HG02884 (cell line): ENCODE data around the gene TMEM175.
"Not testable (repeated sequence)": the region's sequence is repeated elsewhere in the genome, so short reads cannot be mapped to it uniquely, and the experiment has no call there.

ENCODE experiments used
- ATAC-seq: cut with Tn5 transposase; IDR thresholded peaks from one replicate; pipeline ENCODE4 v1.9.1; 2021; ENCODE audit warnings: mild to moderate bottlenecking, moderate library complexity; ENCODE audit not compliant: unreplicated experiment

The TMEM175 gene

DNA sequence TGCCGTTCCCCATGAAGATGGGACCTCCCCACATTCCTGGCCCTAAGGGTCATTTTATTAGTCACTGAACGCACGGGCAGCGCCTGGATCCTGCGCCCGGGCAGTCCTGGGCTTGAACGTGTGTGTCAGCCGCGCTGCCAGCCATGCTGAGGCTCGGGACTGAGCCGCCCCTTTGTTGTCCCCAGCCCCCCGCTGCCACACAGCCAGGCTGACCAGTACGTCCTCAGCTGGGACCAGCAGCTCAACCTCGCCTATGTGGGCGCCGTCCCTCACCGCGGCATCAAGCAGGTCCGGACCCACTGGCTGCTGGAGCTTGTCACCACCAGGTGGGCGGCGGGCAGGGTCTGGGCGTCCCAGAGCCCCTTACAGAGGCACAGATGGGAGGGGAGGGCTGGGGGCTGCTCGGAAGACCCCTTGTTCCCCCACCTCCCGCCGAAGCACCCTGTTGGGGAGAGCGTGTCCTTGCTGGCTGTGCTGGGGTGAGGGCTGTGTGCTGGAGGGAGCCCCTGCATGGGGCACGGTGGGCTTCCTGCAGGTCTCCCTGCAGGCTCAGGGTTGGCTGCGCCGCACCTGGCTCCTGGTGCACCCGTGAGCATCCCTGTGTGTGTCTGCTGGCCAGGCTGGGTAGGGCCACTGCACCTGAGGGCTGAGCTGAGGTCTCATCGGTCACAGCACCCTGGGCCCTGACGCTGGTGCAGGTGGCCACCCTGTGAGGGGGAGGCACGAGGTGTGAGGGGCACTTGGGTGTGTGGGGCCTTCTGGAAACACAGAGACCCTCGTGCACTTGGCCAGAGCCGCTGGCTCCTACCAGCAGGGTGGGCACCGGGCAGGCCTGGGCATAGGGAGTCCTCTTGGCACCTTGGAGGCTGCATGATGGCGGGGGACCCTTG, 55.6 kb downstream of the TMEM175 start:
- ATAC-seq = no peak

DNA sequence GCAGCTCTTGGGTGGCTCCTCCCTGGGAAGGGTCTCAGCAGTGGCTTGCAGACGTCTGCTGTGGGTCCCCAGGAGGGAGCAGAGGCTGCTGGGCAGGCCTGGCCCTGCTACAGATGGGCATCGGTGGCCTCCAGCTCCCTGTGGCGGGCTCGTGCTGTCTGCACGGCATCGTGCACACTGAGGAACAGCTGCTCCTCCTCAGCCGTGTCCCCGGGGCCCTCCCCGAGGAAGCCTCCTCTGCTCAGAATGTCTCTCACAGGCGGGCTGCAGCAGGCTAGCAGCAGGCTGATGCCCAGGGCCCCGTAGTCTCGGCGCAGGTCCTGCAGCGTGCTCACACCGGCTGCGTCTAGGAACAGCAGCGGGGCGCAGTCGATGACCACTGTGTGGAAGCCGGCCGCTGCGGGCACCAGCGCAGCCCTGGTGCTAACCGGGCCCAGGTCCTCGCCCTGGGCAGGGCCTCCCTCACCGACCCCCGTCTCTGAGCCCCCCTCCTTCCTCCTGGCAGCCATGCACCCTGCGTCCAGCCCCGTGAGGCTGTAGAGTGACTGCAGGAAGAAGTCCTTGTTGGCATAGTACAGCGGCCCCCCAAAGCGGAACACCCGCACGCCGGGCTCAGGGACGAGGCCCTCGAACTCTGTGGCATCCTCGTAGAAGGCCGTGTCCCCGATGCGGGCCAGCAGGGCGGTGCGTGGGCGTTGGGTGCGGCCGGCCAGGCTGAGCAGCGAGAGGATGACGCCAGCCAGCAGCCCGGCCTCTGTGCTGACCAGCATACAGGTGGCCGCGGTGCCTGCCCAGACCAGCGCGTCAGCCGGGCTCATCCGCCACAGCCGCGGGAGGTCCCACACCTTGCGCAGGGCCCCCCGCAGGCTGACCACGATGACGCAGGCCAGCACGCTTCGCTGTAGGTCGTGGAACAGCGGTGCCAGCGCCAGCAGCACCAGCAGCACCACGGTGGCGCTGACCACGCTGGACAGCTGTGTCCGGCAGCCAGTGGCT, 56.8 kb downstream of the TMEM175 start:
- no peak for ATAC-seq

DNA sequence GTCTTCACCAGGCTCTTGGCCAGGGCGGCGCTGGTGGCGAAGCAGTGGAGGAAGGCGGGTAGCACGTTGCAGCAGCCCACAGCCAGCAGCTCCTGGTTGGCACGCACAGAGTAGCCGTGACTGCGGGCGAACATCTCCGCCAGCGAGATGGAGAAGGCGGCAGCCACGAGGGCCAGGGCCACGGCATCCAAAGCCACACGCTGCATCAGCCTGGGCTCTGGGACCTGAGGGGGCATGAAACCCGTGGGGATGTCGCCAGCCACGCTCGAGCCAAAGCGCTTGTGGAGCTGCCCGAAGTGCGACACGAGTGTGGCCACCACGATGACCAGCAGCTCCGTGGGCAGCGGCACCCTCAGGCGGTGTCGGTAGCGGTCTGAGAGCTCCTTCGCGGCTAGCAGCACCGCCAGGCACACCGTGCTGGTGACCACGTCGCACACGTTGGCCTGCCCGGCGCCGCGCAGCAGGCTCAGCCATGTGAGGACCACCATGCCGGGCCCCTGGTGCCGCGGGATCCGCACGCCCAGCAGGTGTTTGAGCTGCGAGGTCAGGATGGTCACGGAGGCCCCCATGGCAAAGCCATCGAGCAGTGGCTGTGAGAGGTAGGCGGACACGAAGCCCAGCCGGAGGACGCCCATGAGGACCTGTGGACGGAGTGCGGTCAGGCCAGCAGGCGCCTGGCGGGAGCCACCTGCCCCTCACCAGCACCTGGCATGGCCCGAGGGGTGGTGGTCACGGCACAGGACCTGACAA, 57.6 kb downstream of the TMEM175 start:
- no peak for ATAC-seq

DNA sequence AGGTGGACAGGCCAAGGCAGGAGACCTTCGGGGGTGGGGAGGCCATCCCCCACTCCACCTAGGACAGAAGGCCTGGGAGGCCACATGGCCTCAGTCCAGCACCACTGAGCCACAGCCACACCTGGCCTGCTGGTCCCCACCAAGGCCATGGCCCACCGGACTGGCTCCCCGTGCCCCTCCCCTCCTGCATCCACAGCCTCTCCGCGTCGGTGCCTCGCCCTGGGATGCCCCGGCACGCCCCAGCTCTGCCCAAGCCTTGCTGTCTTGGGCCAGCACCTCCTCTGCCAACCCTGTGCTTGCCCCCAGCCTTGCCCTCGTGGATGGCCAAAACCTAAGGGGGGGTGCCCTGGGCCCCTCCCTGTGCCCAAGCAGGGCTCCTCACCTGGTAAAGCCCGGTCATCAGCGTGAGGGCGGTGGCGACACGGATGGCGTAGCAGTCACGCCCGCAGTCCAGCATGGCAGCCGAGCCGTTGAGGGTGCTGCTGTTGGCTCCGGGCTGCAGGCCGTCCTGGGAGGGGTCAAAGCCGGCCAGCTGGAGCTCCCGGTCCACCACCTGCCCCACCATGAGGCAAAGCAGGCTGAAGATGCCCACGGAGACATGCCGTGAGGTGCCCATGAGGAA, 58.6 kb downstream of the TMEM175 start:
- no peak for ATAC-seq

DNA sequence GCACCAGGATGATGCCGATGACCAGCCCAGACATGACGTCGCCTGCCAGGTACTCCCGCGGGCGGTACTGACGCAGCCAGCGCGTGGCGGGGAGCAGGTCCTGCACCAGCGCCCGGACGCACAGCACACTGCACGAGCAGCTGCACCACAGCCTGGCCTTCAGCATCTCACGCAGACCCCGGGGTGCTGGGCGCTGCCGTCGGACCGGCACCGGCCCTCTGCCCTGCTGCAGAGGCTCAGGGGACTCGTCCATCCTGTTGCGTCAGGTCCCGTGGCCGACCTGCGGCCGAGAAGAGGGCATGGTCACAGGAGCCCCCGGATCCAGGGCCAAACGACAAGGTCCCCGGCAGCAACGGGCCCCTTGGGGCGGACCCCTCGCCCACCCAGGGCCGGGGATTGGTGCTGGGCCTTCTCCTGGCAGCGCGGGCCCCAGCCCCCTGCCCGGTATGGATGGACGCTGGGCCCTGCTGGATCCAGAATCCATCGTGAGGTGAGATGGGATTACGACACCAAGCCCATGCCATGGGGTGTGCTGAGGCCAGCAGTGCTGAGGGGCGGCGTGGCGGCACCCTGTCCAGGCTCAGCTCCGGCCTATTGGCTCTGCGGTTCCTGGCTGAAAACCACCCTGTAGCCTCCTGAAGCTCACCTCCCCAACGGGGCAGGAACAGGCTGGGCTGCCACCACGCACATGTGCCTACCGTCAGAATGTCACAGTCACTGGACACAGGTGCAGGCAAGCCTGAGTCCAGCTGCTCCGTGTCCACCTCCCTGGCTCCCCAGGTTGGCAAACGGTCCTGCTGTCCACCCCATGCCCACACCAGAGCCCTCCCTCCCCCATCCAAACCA, 59.4 kb downstream of the TMEM175 start:
- ATAC-seq = no peak

DNA sequence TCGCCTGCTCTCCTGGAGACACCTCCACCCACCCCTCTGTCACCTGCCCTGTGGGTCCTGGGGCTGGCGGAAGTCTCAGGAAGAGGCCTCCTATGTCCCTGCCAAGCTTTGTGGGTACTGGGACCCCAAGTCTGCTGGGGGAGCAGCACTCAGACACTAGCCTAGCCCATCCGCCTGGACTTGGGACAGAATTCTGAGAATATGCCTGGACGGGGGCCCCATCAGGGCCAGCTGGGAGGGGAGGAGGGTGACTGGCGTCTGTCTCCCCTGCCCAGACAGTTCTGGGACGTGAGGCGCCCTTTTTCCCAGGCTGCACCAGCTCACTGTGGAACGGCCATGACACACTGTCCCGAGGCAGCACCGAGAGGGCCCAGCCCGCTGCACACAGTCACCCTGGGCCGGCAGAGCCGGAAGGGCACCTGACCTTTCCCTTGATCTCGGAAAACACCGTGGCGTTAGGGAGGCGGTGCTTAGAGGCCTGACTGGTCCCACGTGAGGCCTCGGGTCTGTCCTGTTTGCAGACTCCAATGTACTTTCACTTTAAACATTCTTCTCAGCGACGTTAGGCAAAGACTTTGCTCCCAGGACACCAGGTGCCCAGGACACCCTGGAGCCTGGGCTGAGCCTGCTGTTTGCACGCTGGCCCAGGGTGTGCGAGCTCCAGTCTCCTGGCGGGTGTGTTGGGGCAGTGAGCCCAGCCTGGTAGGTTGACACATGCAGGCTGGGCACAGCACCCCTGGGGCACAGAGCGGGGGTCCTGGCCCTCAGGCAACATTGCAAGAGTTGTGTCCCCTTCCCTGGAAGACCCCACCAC, 60.2 kb downstream of the TMEM175 start:
- no peak for ATAC-seq

DNA sequence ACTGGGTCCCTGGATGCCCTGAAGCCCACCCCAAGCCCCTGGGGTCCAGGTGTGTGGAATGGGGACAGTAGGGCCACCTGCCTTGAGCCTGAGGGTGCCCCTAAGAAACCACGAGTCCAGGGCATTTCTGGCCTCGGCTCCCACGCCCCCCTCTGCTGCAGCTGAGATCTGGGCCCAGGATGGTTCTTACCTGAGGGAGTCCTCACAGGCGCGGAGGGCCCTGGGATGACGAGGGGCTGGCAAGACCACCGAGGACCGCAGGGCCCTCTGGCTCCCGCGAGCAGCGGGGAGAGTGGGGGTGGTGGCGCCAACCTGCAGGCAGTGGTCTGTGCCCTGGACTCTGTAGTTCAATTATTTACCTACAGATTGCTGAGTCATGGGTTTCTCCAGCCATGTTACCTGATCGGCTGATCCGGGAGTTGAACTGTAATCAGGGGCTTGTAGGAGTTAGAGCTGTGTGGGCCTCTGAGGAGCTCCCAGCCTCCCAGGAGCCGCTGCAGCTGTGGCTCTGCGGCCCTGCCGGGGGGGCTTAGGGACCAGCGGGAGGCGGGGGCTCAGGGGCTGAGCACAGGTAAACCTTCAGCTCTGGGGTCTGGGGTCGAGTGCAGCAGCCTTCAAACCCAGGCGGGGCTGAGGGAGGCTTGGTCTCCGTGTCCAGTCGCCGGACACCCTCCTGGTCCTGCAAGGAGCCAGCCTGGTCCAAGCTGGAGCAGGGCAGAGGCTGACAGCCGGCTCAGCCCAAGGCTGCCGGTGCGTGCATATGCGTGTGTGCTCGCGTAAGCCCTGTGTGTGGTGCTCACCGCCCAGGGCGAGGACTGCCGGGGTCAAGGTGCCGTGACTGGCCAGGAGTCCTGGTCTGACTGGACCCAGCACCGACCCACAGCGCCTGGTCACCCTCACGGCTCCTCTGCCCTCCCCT, 61.1 kb downstream of the TMEM175 start, which contains the start of gene SLC26A1:
Gene SLC26A1, minus strand, starts transcription at position 294 of the 919 bp plus-strand sequence. CDS start 1,701 bp downstream, outside the sequence.
- no peak for ATAC-seq

DNA sequence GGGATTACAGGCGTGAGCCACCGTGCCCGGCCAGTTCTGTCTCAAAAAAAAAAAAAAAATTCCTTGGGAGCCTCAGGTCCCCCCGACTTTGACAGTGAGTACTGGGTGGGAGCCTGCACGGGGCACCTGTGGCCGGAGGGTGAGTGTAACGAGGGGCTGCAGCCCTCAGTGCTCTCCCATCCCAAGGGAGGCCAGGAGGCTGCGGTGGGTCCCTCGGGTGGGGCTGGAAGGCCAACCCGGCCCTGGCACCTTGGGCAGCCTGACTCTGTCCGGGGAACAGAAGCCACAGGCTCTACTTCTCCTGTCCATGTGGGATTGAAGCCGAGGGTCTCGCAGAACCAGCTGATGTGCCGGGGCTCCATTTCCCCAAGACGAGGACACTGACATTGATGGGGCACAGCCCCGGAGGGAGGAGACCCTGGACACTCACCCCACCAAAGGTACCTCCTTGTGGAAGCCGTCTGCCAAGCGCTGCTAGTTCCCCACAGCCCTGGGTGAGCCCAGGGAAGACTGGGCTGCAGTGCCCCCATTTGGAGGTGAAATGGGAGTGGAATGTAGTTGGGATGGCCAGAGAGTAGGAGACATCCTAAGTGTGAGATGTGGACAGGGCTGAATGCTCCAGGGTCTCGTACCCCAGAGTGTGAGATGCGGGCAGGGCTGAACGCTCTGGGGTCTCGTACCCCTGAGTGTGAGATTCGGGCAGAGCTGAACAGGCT, 63.2 kb downstream of the TMEM175 start:
- no peak for ATAC-seq

DNA sequence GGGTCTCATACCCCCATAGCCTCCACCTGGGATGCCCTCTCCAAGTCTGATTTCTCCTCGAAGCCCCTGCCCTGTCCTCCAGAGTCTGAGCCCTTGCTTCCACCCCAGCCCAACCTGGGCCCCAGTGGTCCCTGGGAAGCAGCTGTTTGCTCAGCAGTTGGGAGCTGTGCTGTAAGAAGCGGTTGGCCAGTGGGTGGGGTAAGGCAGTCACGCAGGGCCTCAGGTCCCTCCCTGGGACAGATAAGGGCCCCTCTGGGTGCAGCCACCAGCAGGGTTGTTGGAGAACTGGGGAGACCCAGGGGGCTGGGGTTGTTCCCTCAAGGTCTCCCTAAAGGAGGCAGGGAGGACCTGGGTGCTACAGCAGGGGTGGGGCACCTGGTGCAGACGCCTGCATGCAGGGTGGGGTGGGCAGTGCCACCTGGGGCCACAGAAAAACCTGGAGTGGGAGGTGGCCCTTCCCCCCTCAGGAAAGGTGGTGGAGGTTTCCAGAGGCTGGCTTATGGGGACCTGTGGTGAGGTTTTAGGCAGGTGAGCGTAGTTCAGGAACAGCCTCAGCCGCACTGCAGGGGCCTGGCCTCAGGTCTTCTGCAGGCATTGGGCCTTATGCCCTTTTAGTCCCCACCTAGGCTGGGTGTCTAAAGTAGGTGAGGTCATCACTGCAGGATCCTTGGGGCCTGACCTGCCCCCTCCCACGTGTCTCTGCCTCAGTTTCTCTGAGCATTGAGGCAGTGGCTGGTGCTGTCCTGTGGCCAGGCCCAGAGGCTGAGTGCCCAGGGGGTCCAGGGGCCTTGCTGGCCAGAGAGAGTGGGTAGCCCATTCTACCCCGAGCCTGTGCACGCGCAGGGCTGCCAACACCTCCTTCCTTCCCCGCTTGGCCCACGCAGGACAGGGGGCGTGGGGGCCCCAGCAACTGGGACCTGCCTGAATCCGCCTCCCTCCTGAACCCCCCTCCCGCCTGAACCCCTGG, 64.1 kb downstream of the TMEM175 start:
- ATAC-seq = no peak

DNA sequence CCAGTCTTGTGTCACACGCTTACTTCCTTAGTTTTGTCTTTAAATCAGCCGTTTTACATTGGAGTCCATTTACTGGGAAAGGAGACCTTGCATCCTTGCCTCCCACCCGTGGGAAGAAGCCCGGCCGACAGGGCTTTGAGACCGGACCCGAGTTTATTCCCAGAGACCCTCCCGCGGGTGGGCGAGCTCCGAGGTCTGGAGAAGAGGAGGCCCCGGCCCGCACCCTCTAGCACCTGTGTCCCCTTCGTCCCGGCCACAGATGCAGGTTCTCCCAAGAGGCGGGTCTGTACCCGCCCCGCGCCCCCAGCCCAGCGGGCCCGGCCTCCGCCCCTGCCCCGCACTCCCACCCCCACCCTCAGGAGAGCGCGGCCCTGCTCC, 64.7 kb downstream of the TMEM175 start:
- ATAC-seq = no peak

DNA sequence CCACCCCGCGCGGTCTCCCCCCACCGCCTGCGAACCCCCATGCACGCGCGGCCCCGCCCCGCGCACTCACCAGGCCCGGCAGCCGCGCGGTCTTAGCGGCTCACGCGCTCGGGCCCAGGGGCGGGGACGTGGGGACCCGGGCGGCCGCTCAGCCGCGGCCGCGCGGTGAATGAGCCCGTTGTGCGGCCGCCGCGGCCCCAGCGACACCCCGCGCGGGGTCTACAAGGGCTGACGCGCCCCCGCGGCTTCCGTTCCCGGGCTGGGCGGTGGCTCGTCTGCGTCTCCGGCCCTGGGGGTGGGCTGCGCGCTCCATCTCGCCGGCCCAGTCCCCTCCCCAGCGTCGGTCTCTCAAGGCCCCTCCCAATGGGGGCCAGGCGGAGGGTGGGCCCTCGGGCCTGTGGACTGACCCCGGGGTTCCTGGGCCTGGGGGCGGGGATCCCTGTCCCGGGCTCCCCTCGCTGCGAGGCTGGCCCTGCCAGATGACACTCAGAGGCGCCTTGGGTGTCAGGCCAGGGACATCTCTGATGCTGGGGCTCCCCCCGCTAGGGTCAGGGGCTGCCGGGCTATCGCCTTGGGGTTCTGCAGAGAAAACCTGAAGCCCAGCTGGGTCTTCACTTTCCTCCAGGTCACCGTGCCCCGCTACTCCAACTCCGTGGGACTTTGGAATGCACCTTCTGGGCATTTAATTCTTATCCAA, 65.3 kb downstream of the TMEM175 start:
- no peak for ATAC-seq

DNA sequence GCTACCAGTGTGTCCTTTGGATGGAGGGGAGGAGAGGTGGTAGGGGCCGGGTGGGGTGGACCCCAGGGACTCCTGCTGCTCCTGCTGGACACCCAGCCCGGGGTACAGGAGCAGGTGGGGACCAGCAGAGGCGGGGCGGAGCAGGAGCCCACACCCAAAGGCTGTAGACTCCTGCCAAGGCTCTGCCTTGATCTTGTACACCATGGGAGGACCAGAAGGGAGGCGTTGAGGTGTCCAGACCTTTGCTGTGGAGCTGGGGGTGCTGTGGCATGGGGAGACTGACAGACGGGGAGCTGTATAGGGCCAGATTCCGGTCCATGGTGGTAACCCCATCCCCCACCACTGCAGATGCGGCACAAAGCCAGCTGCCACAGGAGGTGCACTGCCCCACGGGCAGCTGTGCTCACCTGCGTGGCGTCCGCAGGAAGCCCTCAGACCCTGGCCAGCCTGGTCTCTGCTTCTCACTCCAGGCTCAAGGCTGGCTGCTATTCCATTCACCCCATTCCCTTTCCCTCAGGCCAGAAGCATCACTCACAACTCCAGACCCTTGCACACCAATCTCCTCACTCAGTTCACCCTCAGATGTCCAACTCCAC, 65.9 kb downstream of the TMEM175 start:
- ATAC-seq = no peak

DNA sequence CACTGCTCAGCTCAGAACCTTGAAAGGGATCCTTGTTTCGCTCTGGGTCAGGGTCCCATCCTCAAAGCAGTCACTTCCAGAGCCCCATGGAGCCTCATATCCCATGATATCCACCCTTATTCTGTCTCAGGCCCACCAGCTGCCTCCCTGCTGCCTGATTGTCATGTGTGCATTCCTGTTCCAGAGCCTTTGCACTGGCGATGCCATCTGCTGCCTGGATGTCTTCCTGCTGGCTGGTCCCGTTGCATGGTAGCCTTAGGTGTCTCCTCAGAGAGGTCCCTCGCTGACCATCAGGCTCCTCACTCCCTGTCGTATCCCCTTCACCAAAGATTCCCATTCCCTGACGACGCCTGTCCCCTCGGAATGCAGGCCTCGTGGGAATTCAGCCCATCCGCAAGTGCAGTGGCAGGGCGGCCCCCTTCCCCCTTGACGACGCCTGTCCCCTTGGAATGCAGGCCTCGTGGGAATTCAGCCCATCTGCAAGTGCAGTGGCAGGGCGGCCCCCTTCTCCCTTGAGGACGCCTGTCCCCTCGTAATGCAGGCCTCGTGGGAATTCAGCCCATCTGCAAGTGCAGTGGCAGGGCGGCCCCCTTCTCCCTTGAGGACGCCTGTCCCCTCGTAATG, 67.1 kb downstream of the TMEM175 start:
- not testable (repeated sequence) for ATAC-seq

DNA sequence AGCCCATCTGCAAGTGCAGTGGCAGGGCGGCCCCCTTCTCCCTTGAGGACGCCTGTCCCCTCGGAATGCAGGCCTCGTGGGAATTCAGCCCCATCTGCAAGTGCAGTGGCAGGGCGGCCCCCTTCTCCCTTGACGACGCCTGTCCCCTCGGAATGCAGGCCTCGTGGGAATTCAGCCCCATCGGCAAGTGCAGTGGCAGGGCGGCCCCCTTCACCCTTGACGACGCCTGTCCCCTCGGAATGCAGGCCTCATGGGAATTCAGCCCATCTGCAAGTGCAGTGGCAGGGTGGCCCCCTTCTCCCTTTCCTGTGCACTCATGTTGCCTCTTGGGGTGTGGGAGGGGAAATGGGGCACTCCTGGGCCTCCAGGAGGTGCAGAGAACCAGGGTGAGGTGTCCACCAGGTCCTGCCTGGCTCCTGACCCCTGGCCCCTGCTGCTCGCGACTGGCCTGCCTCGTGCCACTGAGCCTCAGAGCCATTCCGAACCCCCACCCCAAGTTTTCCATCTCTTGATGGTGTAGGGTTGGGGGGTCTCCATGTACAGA, 67.7 kb downstream of the TMEM175 start:
- no peak for ATAC-seq
